RPMI7951 (cell line): ENCODE data around the gene TNRC6A. TPM values are rescaled to one million over a fixed set of nuclear protein-coding genes. Genes with fewer than 3 reads are reported as not detected.
"Not testable (repeated sequence)": the region's sequence is repeated elsewhere in the genome, so short reads cannot be mapped to it uniquely, and the experiment has no call there.

Source experiments
- DNase-seq: peaks from one replicate; pipeline ENCODE4 v3.0.0-alpha.2; 2012; ENCODE audit warnings: low read depth
- total RNA-seq: library from RNA; depleted of rRNA; stranded (reverse); fragments of >200 nt; shearing (Covaris generic); gene quantifications from 2 replicates; pipeline ENCODE4 v1.2.3, GENCODE V29; 2014

Gene TNRC6A
- total RNA-seq, 1 experiment from 2014 or later, result 11.9 TPM

- DNase-seq, result no peak
Measured at GRCh38 chr16:24815021-24815420, 85.6 kb downstream of the TNRC6A start.

- DNase-seq, result no peak
Measured at GRCh38 chr16:24816688-24817087, 87.2 kb downstream of the TNRC6A start.

GRCh38 chr16:24819462-24820040, 90.1 kb downstream of the TNRC6A start:
- no peak for DNase-seq

GRCh38 chr16:24820522-24820921, 91.1 kb downstream of the TNRC6A start:
- DNase-seq, result peak; percentile 30

GRCh38 chr16:24821129-24821528, 91.7 kb downstream of the TNRC6A start:
- DNase-seq, result no peak

DNA sequence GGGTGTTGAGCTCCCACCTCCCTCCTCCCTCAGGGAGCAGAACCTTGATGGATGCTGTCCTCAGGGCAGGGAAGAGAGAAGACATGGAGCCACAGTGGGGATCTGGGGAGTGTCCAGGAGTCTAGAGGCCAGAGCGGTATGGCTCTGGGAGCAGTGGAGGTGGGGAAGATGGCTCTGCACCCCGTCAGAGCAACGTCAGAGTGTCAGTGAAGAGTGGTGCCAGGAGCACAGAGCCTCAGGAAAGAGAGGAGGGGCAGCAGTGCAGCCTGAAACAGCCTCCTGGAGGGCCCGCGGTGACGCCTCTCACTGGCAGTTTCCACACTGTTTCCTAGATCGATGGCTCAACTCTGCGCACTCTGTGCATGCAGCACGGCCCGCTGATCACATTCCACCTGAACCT, 93.1 kb downstream of the TNRC6A start:
- no peak for DNase-seq

DNA sequence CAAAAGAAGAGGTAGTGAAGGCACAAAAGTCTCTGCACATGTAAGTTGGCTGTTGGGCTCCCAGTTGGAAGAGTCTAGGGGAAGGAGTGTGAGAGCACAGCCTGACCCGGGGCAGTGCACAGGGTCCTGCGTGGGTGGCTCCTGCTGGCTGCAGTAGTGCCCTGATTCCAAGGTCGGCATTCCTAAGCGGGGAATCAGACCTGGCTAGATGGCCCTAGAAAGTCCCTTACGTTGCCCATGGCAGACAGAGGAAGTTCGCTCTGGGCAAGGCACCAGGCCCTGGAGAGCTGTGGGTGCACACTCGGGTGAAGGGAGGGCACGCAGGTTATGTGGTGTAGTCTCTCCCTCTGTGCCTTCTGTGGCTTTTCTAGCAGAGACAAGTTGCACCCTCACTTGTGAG, 93.5 kb downstream of the TNRC6A start:
- no peak for DNase-seq

DNA sequence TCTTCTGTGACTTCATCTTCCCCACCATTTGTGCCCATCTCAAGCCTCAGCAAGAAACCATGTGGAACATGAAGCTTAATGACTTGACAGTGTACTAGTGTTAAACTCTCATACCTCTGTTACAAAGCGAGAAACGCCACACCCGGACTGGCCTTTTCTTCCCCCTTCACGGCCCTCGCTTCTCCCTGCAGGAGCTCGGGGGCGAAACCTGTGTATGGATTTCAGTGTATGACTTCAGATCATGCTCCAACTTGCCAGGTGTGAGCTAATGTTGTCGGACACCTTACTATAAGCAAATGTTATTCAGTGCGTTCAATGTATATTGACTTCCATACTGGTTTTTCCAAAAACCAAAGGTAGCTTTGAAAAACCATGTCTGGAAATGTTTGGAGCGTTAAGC, 96.2 kb downstream of the TNRC6A start:
- DNase-seq, result no peak

- no peak for DNase-seq
Measured at GRCh38 chr16:24826096-24826690, 96.7 kb downstream of the TNRC6A start.

DNA sequence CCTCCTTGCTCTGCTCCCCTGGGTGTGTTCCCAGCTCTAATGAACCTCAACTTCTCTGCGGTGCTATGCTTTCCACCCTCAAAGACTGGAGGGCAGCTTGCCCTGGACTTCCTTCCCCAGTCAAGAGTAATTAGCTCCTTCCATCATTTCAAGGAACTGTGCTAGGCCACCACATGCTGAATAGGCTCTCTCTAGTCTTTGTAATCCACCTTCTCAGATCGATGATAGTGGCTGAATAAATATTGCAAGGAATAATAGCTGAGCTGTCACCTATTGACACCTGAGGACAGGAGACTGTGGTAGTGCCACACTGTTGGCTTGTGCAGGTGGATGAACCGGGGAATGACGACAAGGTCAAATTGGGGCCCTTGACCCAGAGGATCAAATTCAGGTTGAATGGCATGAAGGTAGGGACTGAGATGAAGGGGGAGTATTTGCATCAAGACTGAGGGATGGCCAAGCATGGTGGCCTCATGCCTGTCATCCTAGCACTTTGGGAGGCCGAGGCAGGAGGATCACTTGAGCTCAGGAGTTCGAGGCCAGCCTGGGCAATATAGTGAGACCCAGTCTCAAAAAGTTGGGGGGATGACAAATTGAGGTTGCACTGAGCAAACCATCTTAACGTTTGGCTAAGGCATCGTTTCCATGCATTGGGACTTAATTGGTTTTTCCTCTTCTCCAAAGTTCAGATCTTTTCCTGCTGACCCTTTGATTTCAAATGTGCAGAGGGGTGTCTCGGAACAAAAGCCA, 97.5 kb downstream of the TNRC6A start:
- no peak for DNase-seq

DNA sequence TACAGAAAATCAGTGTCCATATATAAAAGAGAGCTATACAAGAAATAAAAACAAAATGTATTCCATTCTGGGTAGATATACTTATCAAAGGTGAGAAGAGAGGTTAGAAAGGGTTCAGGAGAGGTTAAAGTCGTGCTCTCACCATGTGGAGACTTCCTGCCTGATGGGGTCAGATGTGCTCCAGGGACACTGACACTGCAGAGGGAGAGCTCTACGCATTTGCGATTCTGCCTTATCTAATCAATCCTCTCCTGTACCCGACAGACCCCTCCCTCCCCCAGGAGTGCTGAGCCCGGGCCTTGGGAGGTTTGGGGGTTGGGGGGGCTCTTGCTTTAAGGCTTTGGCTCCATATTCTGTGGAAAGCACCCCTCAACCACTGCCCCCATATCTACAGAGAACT, 99.7 kb downstream of the TNRC6A start:
- DNase-seq, result no peak

- no peak for DNase-seq
Measured at GRCh38 chr16:24833352-24833751, 103.9 kb downstream of the TNRC6A start.

DNA sequence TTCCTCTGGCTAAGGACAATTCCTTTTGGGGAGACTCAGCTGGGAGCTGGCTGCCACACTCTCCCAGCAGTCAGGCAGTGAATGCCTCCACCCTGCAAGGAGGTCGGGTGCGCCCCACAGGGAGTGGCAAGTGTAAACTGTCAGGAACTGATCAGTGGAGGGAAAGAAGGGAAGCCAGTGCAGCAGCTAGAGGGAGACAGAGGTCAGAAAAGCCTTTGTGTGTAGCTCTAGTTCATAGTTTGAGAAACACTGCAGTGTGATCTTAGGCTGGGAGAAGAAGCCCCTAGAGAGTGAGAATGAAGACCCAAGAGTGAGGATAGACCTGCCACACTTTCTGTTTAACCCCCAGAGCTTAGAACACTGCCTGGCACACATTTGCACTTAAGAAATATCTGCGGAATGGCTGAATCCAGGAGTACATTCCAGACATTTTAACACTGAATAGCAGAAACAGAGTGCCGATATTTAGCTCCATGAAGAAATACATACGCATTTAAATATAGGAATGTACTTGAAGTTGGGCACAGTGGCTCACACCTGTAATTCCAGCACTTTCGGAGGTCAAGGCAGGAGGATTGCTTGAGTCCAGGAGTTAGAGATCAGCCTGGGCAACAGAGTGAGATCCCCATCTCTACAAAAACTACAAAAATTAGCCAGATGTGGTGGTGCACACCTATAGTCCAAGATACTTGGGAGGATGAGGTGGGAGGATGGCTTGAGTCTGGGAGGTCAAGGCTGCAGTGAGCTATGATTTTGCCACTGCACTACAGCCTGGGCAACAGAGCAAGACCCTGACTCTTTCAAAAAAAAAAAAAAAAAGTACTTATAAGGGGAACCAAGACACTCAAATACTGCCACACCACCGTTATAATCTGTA, 105.2 kb downstream of the TNRC6A start:
- DNase-seq, result peak; percentile 45

GRCh38 chr16:24836836-24837235, 107.4 kb downstream of the TNRC6A start:
- DNase-seq, result no peak

GRCh38 chr16:24837969-24838368, 108.5 kb downstream of the TNRC6A start:
- DNase-seq, result no peak

- peak; percentile 59 for DNase-seq
Measured at GRCh38 chr16:24838554-24839266, 109.3 kb downstream of the TNRC6A start.

GRCh38 chr16:24839347-24839972, 110.0 kb downstream of the TNRC6A start:
- no peak for DNase-seq

DNA sequence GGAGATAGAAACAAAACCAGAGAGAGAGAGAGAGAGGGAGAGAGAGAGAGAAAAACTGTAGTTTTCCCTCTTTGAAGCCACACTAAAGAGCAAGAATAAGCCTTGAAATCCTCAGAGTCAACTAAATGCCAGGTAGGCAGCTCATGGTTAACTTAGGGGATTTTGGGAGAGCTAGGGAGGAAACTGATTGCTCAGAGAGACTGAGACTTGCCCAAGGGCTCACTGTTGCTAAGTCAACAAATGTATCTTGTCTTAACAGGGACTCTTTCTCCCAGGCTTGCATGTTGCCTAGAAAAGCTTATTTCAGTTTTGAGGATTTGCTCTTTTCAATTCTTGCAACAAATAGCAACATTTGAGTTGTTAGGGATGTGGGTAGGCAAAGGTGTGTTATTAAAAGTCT, 111.8 kb downstream of the TNRC6A start:
- DNase-seq, result no peak

- peak; percentile 42 for DNase-seq
Measured at GRCh38 chr16:24844101-24845030, 114.9 kb downstream of the TNRC6A start.

DNA sequence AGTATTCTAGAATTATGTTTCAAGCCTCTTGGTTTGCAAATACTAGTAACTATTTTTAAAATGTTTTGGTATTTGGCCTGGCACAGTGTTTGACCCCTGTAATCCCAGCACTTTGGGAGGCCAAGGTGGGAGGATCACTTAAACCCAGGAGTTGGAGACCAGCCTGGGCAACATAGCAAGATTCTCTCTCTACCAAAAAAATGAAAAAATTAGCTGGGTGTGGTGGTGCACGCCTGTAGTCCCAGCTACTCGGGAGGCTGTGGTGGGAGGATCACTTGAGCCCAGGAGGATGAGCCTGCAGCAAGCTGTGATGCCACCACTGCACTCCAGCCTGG, 115.5 kb downstream of the TNRC6A start:
- not testable (repeated sequence) for DNase-seq
